ENCODE results near the gene EVA1C.
"Not testable (repeated sequence)": the region's sequence is repeated elsewhere in the genome, so short reads cannot be mapped to it uniquely, and the experiment has no call there.

Gene EVA1C

DNA sequence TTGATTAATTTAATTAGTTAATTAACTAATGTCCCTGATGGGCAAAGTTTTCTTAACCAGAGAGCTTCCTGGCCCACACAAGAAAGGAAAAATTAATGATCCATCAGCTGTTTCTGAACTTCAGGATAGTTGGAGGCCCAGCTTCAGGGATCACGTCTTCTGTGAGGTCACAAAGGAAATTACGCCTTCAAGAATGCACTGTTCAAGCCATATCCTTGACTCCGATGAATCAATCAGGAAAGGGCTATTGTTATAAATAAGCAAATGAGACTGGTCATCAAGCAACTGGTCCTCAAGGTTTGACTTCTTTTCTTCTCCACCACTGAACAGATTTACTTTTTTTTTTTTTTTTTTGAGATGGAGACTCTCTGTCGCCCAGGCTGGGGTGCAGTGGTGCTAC is 132.2 kb downstream of the EVA1C start:
- TF ChIP-seq JUND (IDR thresholded peaks at IDR 0.05; ENCODE audit: low read depth), result no peak
- no peak for DNase-seq (ENCODE audit: low read depth in 1 of 2, low spot score in 1 of 2)
- in situ Hi-C loops (cut with HindIII; ENCODE audit: low pct_unique_long_range_greater_than_20kb, low sequenced_read_pairs), result no loop called here

GRCh38 chr21:32545948-32546441 is 133.5 kb downstream of the EVA1C start:
- no peak for DNase-seq (ENCODE audit: low read depth in 1 of 2, low spot score in 1 of 2)
- in situ Hi-C loops (cut with HindIII; ENCODE audit: low pct_unique_long_range_greater_than_20kb, low sequenced_read_pairs), result no loop called here
- no peak for TF ChIP-seq JUND (IDR thresholded peaks at IDR 0.05; ENCODE audit: low read depth)

- DNase-seq (ENCODE audit: low read depth in 1 of 2, low spot score in 1 of 2), result no peak
- TF ChIP-seq JUND (IDR thresholded peaks at IDR 0.05; ENCODE audit: low read depth), result no peak
- in situ Hi-C loops (cut with HindIII; ENCODE audit: low pct_unique_long_range_greater_than_20kb, low sequenced_read_pairs), result no loop called here
Observed at GRCh38 chr21:32547018-32547417, 134.5 kb downstream of the EVA1C start.

DNA sequence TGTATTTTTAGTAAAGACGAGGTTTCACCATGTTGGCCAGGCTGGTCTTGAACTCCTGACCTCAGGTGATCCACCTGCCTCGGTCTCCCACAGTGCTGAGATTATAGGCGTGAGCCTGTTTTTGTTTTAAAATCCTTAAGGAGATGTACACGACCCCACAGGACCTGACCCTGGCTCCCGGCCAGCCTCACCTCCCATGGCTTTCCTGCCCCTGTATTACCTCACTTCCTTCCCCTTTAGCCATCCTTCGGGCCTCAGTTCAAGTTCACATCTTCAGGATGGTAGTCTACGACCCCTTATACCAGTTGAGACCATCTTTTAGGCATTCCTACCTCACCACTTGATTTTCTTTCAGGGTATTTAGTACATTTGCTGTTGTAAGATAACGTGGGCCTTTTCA is 136.5 kb downstream of the EVA1C start:
- DNase-seq (ENCODE audit: low read depth in 1 of 2, low spot score in 1 of 2), result no peak
- TF ChIP-seq JUND (IDR thresholded peaks at IDR 0.05; ENCODE audit: low read depth), result no peak
- in situ Hi-C loops (cut with HindIII; ENCODE audit: low pct_unique_long_range_greater_than_20kb, low sequenced_read_pairs), result no loop called here

DNA sequence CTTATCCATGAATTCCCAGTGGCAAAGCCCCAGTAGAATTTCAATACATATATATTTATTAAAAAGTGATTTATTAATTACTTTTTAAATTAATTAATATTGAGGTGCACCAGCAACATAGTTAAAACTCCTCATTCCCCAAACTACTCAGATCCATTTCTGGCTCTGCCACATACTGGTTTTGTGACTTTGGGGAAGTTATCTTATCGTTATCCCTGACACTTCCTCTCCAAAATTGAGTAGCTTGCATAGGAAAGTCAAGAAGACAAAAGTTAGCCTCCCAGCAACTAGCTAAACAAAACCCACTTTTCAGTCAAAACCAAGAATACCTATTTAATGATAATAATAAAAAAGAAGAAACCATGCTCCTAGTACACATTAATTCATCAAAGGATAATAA is 136.9 kb downstream of the EVA1C start:
- DNase-seq (ENCODE audit: low read depth in 1 of 2, low spot score in 1 of 2), result no peak
- in situ Hi-C loops (cut with HindIII; ENCODE audit: low pct_unique_long_range_greater_than_20kb, low sequenced_read_pairs), result no loop called here
- no peak for TF ChIP-seq JUND (IDR thresholded peaks at IDR 0.05; ENCODE audit: low read depth)

- no peak for DNase-seq (ENCODE audit: low read depth in 1 of 2, low spot score in 1 of 2)
- TF ChIP-seq JUND (IDR thresholded peaks at IDR 0.05; ENCODE audit: low read depth), result no peak
- in situ Hi-C loops (cut with HindIII; ENCODE audit: low pct_unique_long_range_greater_than_20kb, low sequenced_read_pairs), result no loop called here
Observed at GRCh38 chr21:32549886-32550285, 137.4 kb downstream of the EVA1C start.

GRCh38 chr21:32554832-32555638 is 142.5 kb downstream of the EVA1C start:
- in situ Hi-C loops (cut with HindIII; ENCODE audit: low pct_unique_long_range_greater_than_20kb, low sequenced_read_pairs), result no loop called here
- no peak for DNase-seq (ENCODE audit: low read depth in 1 of 2, low spot score in 1 of 2)
- TF ChIP-seq JUND (IDR thresholded peaks at IDR 0.05; ENCODE audit: low read depth), result no peak

DNA sequence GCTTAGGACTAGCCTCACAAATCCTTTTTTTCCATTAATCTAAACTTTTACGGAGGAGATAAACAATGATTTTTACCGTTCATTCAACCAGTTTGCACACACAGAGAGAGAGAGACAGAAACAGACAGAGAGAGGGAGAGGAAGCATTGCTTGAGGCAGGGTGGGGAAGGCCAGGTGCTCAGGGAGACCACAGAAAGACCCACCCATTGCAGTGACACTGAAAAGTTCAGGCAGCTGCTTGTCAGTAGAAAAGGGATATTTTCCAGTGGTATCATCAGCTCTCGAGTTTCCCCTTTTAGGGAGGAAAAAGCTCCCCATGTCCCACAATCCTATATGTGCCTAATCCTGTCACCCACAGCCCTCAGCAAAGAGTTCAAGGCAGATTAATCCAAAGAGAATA is 145.6 kb downstream of the EVA1C start:
- no peak for DNase-seq (ENCODE audit: low read depth in 1 of 2, low spot score in 1 of 2)
- in situ Hi-C loops (cut with HindIII; ENCODE audit: low pct_unique_long_range_greater_than_20kb, low sequenced_read_pairs), result no loop called here
- no peak for TF ChIP-seq JUND (IDR thresholded peaks at IDR 0.05; ENCODE audit: low read depth)

DNA sequence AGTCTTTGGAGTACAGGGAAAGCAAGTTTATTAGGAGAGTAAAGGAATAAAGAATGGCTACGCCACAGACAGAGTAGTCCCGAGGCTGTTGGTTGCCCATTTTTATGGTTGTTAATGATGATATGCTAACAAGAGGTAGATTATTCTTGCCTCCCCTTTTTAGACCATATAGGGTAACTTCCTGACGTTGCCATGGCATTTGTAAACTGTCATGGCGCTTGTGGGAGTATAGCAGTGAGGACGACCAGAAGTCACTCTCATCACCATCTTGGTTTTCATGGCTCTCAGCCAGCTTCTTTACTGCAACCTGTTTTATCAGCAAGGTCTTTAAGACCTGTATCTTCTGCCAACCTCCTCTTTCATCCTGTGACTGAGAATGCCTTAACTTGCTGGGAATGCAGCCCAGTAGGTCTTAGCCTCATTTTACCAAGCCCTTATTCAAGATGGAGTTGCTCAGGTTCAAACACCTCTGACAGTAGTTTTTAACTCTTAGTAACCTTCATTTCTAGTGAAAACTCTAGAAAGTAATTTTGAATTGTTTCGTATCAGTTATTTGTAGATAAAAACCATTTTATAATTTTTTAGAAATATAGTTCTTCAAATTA is 146.6 kb downstream of the EVA1C start:
- in situ Hi-C loops (cut with HindIII; ENCODE audit: low pct_unique_long_range_greater_than_20kb, low sequenced_read_pairs), result no loop called here
- TF ChIP-seq JUND (IDR thresholded peaks at IDR 0.05; ENCODE audit: low read depth), result no peak
- no peak for DNase-seq (ENCODE audit: low read depth in 1 of 2, low spot score in 1 of 2)

DNA sequence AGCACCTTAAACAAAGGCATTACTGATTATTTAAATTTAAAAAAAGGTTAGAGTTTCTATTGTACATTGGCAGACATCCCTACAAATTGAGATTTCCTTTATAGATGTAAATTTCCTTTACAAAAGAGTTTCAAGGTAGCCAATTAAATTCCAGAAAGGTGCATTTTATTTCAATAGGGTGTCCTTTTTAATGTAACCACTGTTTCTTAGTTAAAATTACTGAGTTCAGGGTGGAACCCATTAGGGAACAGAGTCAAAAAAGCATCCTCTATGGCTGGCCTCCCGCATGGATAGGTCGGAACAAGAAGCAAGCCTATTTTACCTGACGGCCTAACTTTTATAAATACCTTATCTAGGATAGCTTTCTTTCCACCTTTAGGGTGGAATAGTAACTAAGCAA is 148.4 kb downstream of the EVA1C start:
- DNase-seq (ENCODE audit: low read depth in 1 of 2, low spot score in 1 of 2), result no peak
- TF ChIP-seq JUND (IDR thresholded peaks at IDR 0.05; ENCODE audit: low read depth), result no peak
- in situ Hi-C loops (cut with HindIII; ENCODE audit: low pct_unique_long_range_greater_than_20kb, low sequenced_read_pairs), result no loop called here

- in situ Hi-C loops (cut with HindIII; ENCODE audit: low pct_unique_long_range_greater_than_20kb, low sequenced_read_pairs); DNase-seq (ENCODE audit: low read depth in 1 of 2, low spot score in 1 of 2): not testable (repeated sequence)
Observed at GRCh38 chr21:32561476-32561875, 149.0 kb downstream of the EVA1C start.

- TF ChIP-seq JUND (IDR thresholded peaks at IDR 0.05; ENCODE audit: low read depth), result no peak
- DNase-seq (ENCODE audit: low read depth in 1 of 2, low spot score in 1 of 2), result peak in 1 of 2 experiments; percentile 61
- in situ Hi-C loops (cut with HindIII; ENCODE audit: low pct_unique_long_range_greater_than_20kb, low sequenced_read_pairs), result no loop called here
Observed at GRCh38 chr21:32562426-32562825, 149.9 kb downstream of the EVA1C start.

GRCh38 chr21:32562915-32563314 is 150.4 kb downstream of the EVA1C start:
- no peak for DNase-seq (ENCODE audit: low read depth in 1 of 2, low spot score in 1 of 2)
- no peak for TF ChIP-seq JUND (IDR thresholded peaks at IDR 0.05; ENCODE audit: low read depth)
- in situ Hi-C loops (cut with HindIII; ENCODE audit: low pct_unique_long_range_greater_than_20kb, low sequenced_read_pairs), result no loop called here

All from T47D (cell line).